IPS DF 19.7 (cell line): Measurements from ENCODE around the gene CLDND2.

Experiments used
- DNase-seq: peaks from one replicate; pipeline ENCODE4 v3.0.0-alpha.2; 2013; ENCODE audit warnings: low read depth, low spot score

The CLDND2 gene

DNA sequence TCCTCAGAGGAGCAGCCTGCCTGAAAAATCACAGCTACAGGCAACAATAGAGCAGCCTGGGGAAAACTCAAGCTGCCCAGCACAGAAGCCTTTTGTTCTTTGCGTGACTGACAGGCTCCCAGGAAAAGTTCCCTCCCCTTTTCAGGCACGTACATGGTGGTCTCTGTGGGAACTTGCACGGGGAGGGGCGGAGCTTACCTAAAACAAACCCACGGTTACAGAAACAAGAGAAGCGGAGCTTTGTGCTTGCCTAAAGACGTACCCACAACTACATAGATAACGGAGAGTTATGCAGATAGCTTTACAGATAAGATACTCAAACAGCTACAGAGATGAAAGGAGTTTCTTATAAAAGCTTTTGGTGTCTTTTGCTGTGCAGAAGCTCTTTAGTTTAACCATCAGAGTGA lies 14.1 kb downstream of the CLDND2 start:
- no peak for DNase-seq

DNA sequence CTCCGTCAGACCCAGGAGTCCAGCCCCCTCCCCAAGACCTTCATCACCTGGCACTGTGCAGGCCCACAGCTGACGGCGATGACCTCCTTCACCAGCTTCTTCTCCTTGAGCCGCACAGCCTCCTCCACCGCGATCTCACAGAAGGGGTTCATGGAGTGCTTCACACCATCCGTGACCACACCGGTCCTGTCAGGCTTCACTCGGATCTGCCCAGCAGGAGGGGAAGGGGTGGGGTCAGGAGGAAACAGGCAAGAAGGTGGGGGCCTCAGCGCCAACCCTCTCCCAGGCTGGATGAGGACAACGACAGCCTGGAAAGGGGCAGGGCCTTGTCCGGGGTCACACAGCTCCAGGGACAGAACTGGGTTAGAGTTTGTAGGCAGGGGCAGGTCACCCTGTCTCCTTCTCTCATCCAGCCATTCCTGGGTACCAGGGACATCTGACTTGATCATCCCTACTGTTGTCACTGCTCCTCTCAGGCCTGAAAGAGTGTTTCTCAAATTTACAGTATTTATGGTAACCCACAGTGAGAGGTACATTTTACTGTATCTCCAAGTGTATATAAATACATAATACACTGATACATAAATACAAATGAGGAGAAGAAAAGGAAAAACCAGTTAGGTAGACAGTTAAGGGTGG lies 14.6 kb downstream of the CLDND2 start:
- DNase-seq, result no peak

- no peak for DNase-seq
Observed at GRCh38 chr19:51352783-51353360, 15.9 kb downstream of the CLDND2 start.

GRCh38 chr19:51351266-51351990 lies 17.4 kb downstream of the CLDND2 start:
- DNase-seq, result no peak

- no peak for DNase-seq
Observed at GRCh38 chr19:51347209-51347928, 21.4 kb downstream of the CLDND2 start.

- no peak for DNase-seq
Observed at GRCh38 chr19:51346742-51347141, 22.1 kb downstream of the CLDND2 start.

DNA sequence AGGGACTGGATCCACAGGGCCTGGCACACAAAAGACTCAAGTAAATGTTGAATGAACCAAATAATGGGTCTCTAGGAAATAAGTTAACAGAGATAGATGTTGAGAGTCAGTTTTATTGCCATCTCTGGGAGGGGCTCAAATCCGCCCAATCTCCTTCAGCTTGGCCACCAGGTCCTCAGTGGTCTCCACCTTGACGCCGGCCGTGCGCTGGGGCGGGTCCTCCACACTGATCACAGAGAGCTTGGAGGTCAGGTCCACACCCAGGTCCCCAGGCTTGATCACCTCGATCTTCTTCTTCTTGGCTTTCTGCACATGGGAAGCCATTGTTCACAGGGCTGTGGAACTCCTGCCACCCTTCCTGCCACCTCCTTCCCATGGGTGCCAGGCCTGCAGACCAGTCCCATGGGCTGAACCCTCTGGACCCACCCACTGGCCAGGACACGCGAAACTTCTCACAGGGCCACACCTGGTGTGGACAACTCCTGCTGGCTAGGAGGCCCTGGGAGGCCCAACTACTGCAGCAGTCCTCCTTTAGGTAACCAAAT lies 23.7 kb downstream of the CLDND2 start:
- DNase-seq, result no peak

- no peak for DNase-seq
Observed at GRCh38 chr19:51342631-51343569, 25.9 kb downstream of the CLDND2 start.

DNA sequence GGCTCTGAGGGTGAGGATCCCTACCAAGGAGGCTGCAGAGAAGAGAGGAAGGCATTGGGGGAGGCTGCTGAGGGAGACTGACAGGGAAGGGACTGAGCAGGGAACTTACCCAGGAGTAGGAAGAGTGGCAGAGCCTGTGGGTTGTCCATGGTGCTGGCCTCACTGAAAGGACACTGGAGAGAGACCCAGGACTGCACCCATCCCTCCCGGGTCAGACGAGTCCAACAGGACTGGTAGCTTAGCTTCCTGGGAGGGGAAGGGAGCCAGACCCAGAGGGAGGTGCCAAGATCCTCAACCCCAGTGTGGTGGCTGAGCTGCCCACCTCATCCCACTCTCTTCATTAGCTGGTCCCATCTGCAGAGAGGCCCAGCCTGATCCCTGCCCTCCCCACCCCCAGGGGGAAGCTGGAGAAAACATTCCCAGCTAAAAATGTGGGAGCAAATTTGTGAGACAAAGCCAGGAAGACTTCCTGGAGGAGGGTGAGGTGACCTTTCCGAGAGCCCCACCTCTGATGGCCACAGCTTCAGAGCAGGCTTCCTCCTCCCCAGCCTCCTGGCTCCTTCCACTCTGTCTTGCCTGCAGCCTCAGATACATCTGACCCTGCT lies 26.7 kb downstream of the CLDND2 start, which contains the start of gene VSIG10L:
Gene VSIG10L, minus strand, starts transcription at position 164 of the 605 bp plus-strand sequence. Its CDS starts 15 bp downstream, at position 149.
- no peak for DNase-seq

- DNase-seq, result no peak
Observed at GRCh38 chr19:51341066-51341465, 27.7 kb downstream of the CLDND2 start.

GRCh38 chr19:51339687-51340656 lies 28.8 kb downstream of the CLDND2 start:
- no peak for DNase-seq

DNA sequence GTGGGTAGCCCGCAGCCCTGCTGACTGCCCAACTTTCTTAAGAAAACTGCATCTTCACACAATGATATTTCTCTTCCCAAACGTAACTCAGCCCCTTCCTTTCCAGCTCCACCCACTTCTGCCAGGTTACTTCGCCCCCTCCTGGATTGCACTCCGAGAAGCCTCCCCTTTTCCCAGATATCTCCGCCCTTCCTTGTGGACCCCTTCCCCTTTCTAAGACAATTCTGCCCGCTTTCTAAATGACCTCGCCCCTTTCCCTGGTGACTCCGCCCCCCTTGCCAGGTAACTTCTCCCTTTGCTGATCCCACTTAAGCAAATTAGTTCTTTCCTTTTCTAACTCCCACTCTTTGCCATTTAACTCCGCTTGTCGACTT lies 29.5 kb downstream of the CLDND2 start:
- DNase-seq, result no peak

GRCh38 chr19:51338563-51339312 lies 30.1 kb downstream of the CLDND2 start:
- DNase-seq, result no peak

DNA sequence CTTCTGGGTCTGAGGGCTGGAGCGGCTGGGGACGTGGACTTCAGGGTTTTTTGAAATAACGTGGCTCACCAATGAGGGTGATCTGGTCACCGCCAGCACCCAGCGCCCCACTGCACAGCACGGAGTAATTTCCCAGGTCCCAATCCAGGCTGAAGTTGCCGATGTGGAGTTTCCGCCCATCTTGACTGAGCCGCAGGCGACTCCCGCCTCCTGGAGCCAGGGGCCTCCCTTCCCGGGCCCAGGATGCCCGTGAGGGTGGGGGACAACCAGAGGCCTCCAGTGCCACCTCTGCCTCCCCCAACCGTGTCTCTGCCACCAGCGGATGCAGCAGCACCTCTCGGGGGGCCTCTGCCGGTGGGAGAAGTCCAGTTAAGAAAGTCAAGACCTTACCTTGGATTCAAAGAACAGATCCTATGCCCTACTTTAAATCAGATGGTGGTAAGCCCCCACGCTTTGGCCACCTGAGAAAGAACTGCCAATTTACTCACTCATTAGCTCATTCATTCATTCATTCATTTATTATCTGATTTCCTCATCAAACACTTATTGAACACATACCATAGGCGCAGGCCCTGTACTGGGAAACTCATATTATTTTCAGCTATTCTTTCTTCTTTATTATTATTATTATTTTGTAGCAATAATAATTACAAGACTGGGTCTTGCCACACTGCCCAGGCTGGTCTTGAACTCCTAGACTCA lies 30.8 kb downstream of the CLDND2 start:
- no peak for DNase-seq

- no peak for DNase-seq
Observed at GRCh38 chr19:51337141-51337860, 31.5 kb downstream of the CLDND2 start.

GRCh38 chr19:51333836-51334460 lies 34.9 kb downstream of the CLDND2 start:
- DNase-seq, result no peak

- no peak for DNase-seq
Observed at GRCh38 chr19:51331716-51332115, 37.1 kb downstream of the CLDND2 start.
